Measurements from ENCODE around the gene IFI30.

GRCh38 chr19:18128044-18128443 lies 45.6 kb upstream of the IFI30 start:
- TF ChIP-seq CTCF (conservative IDR thresholded peaks at IDR 0.05; ENCODE audit: low read depth in 2 of 2) (no peak), EZH2phosphoT487 (IDR thresholded peaks at IDR 0.05; ENCODE audit: unreplicated experiment) (no peak), REST (IDR thresholded peaks at IDR 0.05; ENCODE audit: unreplicated experiment) (no peak), EZH2 (IDR thresholded peaks at IDR 0.05; ENCODE audit: low read depth, unreplicated experiment) (no peak), ETS1 (IDR thresholded peaks at IDR 0.05) (no peak), CREB1 (CRISPR knock-in tag; IDR thresholded peaks at IDR 0.05; ENCODE audit: low read depth) (no peak)

All from GM23338 (cell line).